Activated naive CD8-positive, alpha-beta T cell (primary cell): ENCODE measurements around the gene MCCD1.
"Not testable (repeated sequence)": the region's sequence is repeated elsewhere in the genome, so short reads cannot be mapped to it uniquely, and the experiment has no call there.

Experiments used
- H3K27ac Mint-ChIP-seq: one replicate; pipeline ENCODE4 v1.8.0; 2021; ENCODE audit warnings: mixed read lengths
- H3K27me3 Mint-ChIP-seq: one replicate; pipeline ENCODE4 v1.8.0; 2021; ENCODE audit warnings: mixed read lengths
- H3K36me3 Mint-ChIP-seq: one replicate; pipeline ENCODE4 v1.8.0; 2021; ENCODE audit warnings: mixed read lengths
- H3K4me1 Mint-ChIP-seq: one replicate; pipeline ENCODE4 v1.8.0; 2021; ENCODE audit warnings: low read depth, mixed read lengths
- H3K4me3 Mint-ChIP-seq: one replicate; pipeline ENCODE4 v1.8.0; 2021; ENCODE audit warnings: mild to moderate bottlenecking, mixed read lengths
- H3K9me3 Mint-ChIP-seq: one replicate; pipeline ENCODE4 v1.8.0; 2021; ENCODE audit warnings: low read depth, mixed read lengths

Gene MCCD1

GRCh38 chr6:31528821-31529328 lies at the start of gene MCCD1:
TSS of gene MCCD1 (plus strand) at chr6:31528962. CDS start at chr6:31529015, 53 bp downstream.
- Mint-ChIP-seq H3K9me3 (no peaks in the 10 kb centered on the region), H3K36me3 (no peaks in the 10 kb centered on the region), H3K4me1 (peaks cover 13% of the 10 kb centered on the region), H3K27ac (peak within 1 kb of the TSS; percentile 54), H3K27me3 (no peaks in the 10 kb centered on the region), H3K4me3 (no peak within 1 kb of the TSS)

- H3K4me1 Mint-ChIP-seq = peaks cover 23% of the 10 kb centered on the region
- no peaks in the 10 kb centered on the region for H3K9me3 Mint-ChIP-seq
- peak overlapping the region; percentile 28 for H3K27ac Mint-ChIP-seq
- H3K27me3 Mint-ChIP-seq = no peaks in the 10 kb centered on the region
- H3K4me3 Mint-ChIP-seq = no peak overlapping the region
- no peaks in the 10 kb centered on the region for H3K36me3 Mint-ChIP-seq
These were observed 49.4 kb upstream of the MCCD1 start for GRCh38 chr6:31479151-31479932.

- H3K36me3 Mint-ChIP-seq = no peaks in the 10 kb centered on the region
- H3K4me3 Mint-ChIP-seq = no peak overlapping the region
- peaks cover 17% of the 10 kb centered on the region for H3K4me1 Mint-ChIP-seq
- no peak overlapping the region for H3K27ac Mint-ChIP-seq
- no peaks in the 10 kb centered on the region for H3K9me3 Mint-ChIP-seq
- H3K27me3 Mint-ChIP-seq = no peaks in the 10 kb centered on the region
These were observed 48.7 kb upstream of the MCCD1 start for GRCh38 chr6:31479933-31480535.

- H3K27me3 Mint-ChIP-seq = no peaks in the 10 kb centered on the region
- H3K9me3 Mint-ChIP-seq = no peaks in the 10 kb centered on the region
- no peaks in the 10 kb centered on the region for H3K36me3 Mint-ChIP-seq
- H3K4me1 Mint-ChIP-seq = peaks cover 13% of the 10 kb centered on the region
- no peak overlapping the region for H3K4me3 Mint-ChIP-seq
- no peak overlapping the region for H3K27ac Mint-ChIP-seq
These were observed 48.2 kb upstream of the MCCD1 start for GRCh38 chr6:31480574-31480973.

- no peak overlapping the region for H3K4me3 Mint-ChIP-seq
- H3K36me3 Mint-ChIP-seq = no peaks in the 10 kb centered on the region
- no peaks in the 10 kb centered on the region for H3K27me3 Mint-ChIP-seq
- no peaks in the 10 kb centered on the region for H3K9me3 Mint-ChIP-seq
- H3K27ac Mint-ChIP-seq = no peak overlapping the region
- H3K4me1 Mint-ChIP-seq = peaks cover 2% of the 10 kb centered on the region
These were observed 45.4 kb upstream of the MCCD1 start for GRCh38 chr6:31483392-31483791.

GRCh38 chr6:31485055-31485454 lies 43.7 kb upstream of the MCCD1 start:
- Mint-ChIP-seq H3K4me3 (no peak overlapping the region), H3K36me3 (no peaks in the 10 kb centered on the region), H3K4me1 (no peaks in the 10 kb centered on the region), H3K27ac (no peak overlapping the region), H3K9me3 (no peaks in the 10 kb centered on the region), H3K27me3 (no peaks in the 10 kb centered on the region)

- not testable (repeated sequence) for H3K27me3 Mint-ChIP-seq, H3K4me3 Mint-ChIP-seq
These were observed 42.5 kb upstream of the MCCD1 start for GRCh38 chr6:31486065-31486837.

GRCh38 chr6:31487674-31488073 lies 41.1 kb upstream of the MCCD1 start:
- H3K27me3 Mint-ChIP-seq, H3K4me3 Mint-ChIP-seq, H3K27ac Mint-ChIP-seq, H3K4me1 Mint-ChIP-seq, H3K36me3 Mint-ChIP-seq, H3K9me3 Mint-ChIP-seq: not testable (repeated sequence)

More at GRCh38 chr6:31486065-31486837, 42.5 kb upstream of the MCCD1 start:
- H3K36me3 Mint-ChIP-seq, H3K4me1 Mint-ChIP-seq, H3K27ac Mint-ChIP-seq, H3K9me3 Mint-ChIP-seq: not testable (repeated sequence)

- no peaks in the 10 kb centered on the region for H3K27me3 Mint-ChIP-seq
These were observed 39.7 kb upstream of the MCCD1 start for GRCh38 chr6:31489086-31489485.

GRCh38 chr6:31490115-31490873 lies 38.5 kb upstream of the MCCD1 start:
- peak overlapping the region; percentile 64 for H3K27ac Mint-ChIP-seq
- H3K36me3 Mint-ChIP-seq = no peaks in the 10 kb centered on the region
- no peaks in the 10 kb centered on the region for H3K27me3 Mint-ChIP-seq
- no peak overlapping the region for H3K4me3 Mint-ChIP-seq
- H3K9me3 Mint-ChIP-seq = no peaks in the 10 kb centered on the region
- peaks cover 16% of the 10 kb centered on the region for H3K4me1 Mint-ChIP-seq

More at GRCh38 chr6:31489086-31489485, 39.7 kb upstream of the MCCD1 start:
- H3K4me1 Mint-ChIP-seq = peaks cover 12% of the 10 kb centered on the region
- H3K4me3 Mint-ChIP-seq = no peak overlapping the region
- H3K27ac Mint-ChIP-seq = no peak overlapping the region
- no peaks in the 10 kb centered on the region for H3K9me3 Mint-ChIP-seq
- H3K36me3 Mint-ChIP-seq = no peaks in the 10 kb centered on the region

- Mint-ChIP-seq H3K27ac (peak overlapping the region; percentile 70), H3K4me1 (peaks cover 40% of the 10 kb centered on the region)
These were observed 35.2 kb upstream of the MCCD1 start for GRCh38 chr6:31493550-31493874.

GRCh38 chr6:31493875-31494694 lies 34.7 kb upstream of the MCCD1 start:
- H3K27ac Mint-ChIP-seq = peak overlapping the region; percentile 70
- no peaks in the 10 kb centered on the region for H3K36me3 Mint-ChIP-seq
- H3K27me3 Mint-ChIP-seq = no peaks in the 10 kb centered on the region

More at GRCh38 chr6:31493550-31493874, 35.2 kb upstream of the MCCD1 start:
- not testable (repeated sequence) for H3K9me3 Mint-ChIP-seq, H3K27me3 Mint-ChIP-seq, H3K36me3 Mint-ChIP-seq
- H3K4me3 Mint-ChIP-seq = peak overlapping the region; percentile 79

GRCh38 chr6:31495580-31495979 lies 33.2 kb upstream of the MCCD1 start:
- Mint-ChIP-seq H3K27me3 (no peaks in the 10 kb centered on the region), H3K4me1 (peaks cover 50% of the 10 kb centered on the region)

More at GRCh38 chr6:31493875-31494694, 34.7 kb upstream of the MCCD1 start:
- Mint-ChIP-seq H3K4me1 (peaks cover 44% of the 10 kb centered on the region), H3K9me3 (no peaks in the 10 kb centered on the region), H3K4me3 (peak overlapping the region; percentile 79)

GRCh38 chr6:31496826-31497225 lies 31.9 kb upstream of the MCCD1 start:
- H3K4me3 Mint-ChIP-seq = peak overlapping the region; percentile 95
- not testable (repeated sequence) for H3K9me3 Mint-ChIP-seq, H3K27me3 Mint-ChIP-seq, H3K36me3 Mint-ChIP-seq
- peaks cover 58% of the 10 kb centered on the region for H3K4me1 Mint-ChIP-seq
- peak overlapping the region; percentile 93 for H3K27ac Mint-ChIP-seq

More at GRCh38 chr6:31495580-31495979, 33.2 kb upstream of the MCCD1 start:
- H3K36me3 Mint-ChIP-seq = no peaks in the 10 kb centered on the region
- peak overlapping the region; percentile 79 for H3K4me3 Mint-ChIP-seq
- peak overlapping the region; percentile 70 for H3K27ac Mint-ChIP-seq
- H3K9me3 Mint-ChIP-seq = no peaks in the 10 kb centered on the region
